Endometrial microvascular endothelial cells (primary cell): Measurements from ENCODE around the gene CCDC87. TPM values are rescaled to one million over a fixed set of nuclear protein-coding genes. Genes with fewer than 3 reads are reported as not detected.
"Not testable (repeated sequence)": the region's sequence is repeated elsewhere in the genome, so short reads cannot be mapped to it uniquely, and the experiment has no call there.

Experiments
- in situ Hi-C: cut with HindIII; loops from 2 replicates; pipeline ENCODE4 v1.10.0; 2017; ENCODE audit warnings: low sequenced_read_pairs, low pct_unique_long_range_greater_than_20kb; ENCODE audit errors: inconsistent ontology term
- total RNA-seq: library from RNA; depleted of rRNA; stranded (reverse); fragments of >200 nt; gene quantifications from one replicate; pipeline ENCODE4 v1.2.3, GENCODE V29; 2015; ENCODE audit errors: inconsistent ontology term

CCDC87 gene, protein sequence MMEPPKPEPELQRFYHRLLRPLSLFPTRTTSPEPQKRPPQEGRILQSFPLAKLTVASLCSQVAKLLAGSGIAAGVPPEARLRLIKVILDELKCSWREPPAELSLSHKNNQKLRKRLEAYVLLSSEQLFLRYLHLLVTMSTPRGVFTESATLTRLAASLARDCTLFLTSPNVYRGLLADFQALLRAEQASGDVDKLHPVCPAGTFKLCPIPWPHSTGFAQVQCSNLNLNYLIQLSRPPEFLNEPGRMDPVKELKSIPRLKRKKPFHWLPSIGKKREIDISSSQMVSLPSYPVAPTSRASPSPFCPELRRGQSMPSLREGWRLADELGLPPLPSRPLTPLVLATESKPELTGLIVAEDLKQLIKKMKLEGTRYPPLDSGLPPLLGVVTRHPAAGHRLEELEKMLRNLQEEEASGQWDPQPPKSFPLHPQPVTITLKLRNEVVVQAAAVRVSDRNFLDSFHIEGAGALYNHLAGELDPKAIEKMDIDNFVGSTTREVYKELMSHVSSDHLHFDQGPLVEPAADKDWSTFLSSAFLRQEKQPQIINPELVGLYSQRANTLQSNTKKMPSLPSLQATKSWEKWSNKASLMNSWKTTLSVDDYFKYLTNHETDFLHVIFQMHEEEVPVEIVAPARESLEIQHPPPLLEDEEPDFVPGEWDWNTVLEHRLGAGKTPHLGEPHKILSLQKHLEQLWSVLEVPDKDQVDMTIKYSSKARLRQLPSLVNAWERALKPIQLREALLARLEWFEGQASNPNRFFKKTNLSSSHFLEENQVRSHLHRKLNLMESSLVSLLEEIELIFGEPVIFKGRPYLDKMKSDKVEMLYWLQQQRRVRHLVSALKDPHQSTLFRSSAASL
- 0.19 TPM for total RNA-seq

GRCh38 chr11:66592457-66593302, at the start of gene CCDC87, which contains the start of gene CCS:
CCDC87 (minus strand) TSS chr11:66593063; CDS start chr11:66593015, 48 bp downstream.
CCS (plus strand) TSS chr11:66593185; CDS start chr11:66593262, 77 bp downstream.
- in situ Hi-C loops, result no loop called here

DNA sequence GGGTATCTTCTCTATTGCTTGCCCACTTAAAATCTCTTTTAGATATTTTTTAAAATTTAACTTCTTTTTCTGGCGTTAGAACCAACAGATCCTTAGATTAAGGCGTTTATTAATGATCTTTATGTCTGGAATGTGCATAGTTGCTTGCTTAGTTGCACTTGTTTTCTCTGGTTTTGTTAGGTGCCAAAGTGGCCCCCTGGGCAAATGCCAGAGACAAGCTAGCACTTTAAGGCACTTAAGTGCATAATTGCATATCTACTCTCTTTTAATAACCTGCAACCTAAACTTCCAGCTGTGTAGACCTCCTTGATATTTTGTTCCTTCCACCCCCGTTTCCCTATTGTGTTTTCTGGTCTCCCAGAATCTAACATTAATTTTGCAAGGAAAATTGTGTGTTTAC, 49.0 kb upstream of the CCDC87 start:
- in situ Hi-C loops, result no loop called here

DNA sequence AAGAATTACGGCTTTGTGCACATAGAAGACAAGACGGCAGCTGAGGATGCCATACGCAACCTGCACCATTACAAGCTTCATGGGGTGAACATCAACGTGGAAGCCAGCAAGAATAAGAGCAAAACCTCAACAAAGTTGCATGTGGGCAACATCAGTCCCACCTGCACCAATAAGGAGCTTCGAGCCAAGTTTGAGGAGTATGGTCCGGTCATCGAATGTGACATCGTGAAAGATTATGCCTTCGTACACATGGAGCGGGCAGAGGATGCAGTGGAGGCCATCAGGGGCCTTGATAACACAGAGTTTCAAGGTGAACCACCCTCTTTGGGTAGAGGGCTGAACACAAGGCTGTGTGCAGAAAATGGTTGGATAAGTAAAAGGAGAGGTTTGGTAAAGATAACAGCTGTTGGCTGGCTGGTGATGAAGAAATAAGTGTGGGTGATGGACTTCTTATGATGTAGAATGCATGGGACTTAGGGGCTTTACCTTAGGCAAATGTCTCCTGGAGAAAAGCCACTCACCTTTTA, 47.0 kb upstream of the CCDC87 start:
- in situ Hi-C loops, result not testable (repeated sequence)

- in situ Hi-C loops, result no loop called here
These were observed 46.4 kb upstream of the CCDC87 start for GRCh38 chr11:66639066-66639813.

DNA sequence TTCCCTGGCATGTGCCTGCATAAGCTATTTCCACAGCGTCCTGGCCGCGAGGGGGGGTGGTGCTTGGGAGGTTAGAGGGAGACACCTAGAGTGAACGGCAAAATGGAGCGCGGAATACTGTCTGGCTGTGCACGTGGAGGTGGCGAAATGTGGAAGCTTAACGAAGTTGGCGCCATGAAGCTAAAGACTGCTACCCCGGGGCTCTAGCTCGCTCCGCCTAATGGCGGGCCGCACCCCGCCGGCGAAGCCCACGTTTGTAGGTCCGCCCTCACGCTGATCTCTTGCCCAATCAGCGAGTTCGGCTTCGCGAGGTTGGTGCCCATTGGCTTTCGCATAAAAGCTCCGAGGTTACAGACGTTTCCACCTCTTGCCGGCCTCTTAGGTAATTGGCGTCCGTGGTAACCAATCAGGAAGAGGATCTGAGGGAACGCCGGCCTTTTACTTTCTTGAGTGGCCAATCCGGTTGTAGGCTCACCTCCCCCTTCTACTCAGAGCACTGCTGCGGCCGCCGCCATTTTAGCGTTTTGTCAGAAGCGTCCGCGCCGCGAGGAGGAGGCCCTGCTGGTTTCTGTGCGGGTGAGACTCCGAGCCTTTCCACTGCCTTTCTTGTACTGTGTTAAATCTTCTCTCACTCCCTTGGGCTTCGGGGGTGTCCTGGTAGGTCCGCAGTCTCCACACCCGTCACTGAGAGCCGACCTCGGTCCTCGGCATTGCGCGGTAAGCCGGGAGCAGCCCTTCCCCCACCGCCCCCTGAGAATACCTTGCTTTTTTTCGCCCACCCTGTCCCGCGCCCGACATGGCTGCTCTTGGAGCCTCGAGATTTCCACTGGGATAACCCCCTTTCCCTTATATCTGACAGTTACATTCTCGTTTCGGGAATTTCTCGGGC, 45.6 kb upstream of the CCDC87 start, which contains the start of gene RBM4:
RBM4 (plus strand) TSS at position 527 of the 889 bp plus-strand sequence. CDS start 1,009 bp downstream, outside the sequence.
- in situ Hi-C loops, result no loop called here

DNA sequence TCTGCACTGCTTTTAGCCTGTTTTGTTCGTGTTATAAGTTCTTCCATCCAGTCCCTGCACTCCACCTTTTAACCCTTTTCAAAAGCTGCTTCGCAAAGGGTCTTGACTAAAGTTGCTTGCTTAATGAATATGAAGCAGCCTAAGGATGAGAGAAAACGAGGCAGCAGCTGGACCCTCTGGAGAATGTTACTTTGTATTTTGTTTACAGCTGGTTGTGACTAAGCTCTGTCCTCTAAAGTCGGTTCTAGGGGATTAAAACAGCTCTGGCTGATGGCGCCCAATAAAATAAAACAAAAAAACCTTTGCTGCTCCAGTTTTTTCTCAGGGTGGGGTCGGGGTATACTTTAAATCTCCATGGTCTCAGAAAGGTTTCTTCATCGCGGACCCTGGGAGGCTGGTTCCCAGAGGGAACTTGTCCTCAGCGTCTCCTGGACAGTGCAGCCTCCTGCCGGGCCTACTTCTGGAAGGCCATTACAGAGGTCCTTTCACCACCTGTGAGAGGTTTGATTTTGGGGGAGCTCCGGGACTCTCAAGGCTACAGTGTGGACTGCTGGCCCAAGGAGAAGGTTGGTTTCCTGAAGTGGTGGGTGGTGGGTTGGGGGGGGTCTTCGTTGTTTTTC, 44.8 kb upstream of the CCDC87 start:
- in situ Hi-C loops, result no loop called here

DNA sequence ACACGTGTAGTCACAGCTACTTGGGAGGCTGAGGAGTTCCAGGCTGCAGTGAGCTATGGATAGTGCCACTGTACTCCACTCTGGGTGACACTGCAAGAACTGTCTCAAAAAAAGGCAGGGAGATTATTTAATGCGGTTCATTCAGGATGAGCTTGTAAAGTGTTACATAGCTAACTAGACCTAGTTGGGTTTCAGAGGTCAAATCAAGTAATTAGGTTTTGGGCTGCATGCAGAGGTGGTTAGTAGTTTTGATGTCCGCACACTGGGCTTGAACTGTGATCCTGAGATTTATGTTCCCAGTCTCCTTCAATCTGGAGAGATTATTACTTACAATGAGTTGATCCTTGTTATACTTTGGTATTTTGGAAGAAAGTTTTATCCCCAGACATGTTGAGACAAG, 43.5 kb upstream of the CCDC87 start:
- in situ Hi-C loops, result no loop called here

DNA sequence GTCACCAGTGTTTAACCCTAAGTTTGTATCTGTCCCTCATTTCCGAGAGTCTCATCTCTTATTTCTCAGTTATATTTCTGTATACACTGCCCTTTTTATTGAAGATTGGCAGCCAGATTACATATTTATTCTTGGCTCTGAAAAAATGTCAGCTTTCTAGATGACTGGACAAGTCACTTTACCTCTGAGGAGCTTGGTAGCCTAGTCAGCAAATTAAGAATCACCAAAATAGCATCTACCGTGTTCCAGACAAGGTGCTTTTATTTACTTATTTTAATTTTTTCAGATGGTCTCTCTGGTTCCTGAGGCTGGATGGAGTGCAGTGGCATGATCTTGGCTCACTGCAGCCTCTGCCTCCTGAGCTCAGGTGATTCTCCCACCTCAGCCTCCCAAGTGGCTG, 40.1 kb upstream of the CCDC87 start:
- in situ Hi-C loops, result no loop called here

GRCh38 chr11:66631883-66632282, 39.0 kb upstream of the CCDC87 start:
- in situ Hi-C loops, result no loop called here

DNA sequence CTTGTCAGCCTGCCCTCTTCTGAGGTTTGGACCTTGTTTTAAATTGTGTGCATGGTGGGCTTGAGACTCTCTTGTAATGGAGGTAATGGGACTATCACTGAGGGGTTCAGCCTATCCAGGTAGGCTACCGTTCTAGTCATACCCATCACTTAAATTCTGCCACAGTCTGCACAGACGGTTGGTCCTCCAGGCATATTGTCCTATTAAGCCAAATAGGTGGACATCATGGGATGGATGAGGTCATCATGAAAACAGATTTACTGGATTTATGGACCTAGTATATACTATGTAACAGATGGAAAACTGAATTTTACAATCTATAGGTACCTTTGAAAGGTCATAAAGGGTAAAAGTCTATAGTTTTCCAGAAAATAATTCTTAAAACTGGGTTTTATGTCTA, 36.5 kb upstream of the CCDC87 start:
- in situ Hi-C loops, result loop anchor here (10.0 kb wide), 1 partner anchor 45 kb away; the partner anchor contains the start of gene RBM4B

DNA sequence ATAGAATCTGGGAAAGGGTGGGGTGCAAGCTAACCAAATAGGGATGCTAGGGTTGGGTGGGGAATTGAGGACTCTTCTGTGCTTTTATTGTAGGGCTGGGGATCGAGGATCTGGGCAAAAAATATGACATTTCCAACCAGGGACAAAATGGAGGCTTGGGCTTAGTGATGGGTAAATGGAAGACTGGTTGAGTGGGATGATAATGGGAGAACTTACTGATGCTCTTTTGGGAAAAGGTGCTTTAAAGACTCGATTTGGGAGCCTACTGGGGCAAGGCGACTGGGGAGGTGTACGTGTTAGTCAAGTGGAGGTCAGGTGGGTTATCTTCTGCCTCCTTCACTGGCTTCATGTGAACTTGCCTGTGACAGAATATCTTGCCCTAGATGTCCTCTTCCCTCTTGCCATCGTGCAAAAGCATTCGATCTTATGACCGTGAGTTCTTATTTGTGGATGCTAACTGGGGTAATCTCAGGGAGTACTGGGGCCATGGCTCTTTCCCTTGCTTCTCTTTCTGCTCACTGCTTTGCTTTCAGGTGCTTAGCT, 35.3 kb upstream of the CCDC87 start:
- in situ Hi-C loops, result loop anchor here (10.0 kb wide), 1 partner anchor 47 kb away; the partner anchor contains the start of gene RBM4B

DNA sequence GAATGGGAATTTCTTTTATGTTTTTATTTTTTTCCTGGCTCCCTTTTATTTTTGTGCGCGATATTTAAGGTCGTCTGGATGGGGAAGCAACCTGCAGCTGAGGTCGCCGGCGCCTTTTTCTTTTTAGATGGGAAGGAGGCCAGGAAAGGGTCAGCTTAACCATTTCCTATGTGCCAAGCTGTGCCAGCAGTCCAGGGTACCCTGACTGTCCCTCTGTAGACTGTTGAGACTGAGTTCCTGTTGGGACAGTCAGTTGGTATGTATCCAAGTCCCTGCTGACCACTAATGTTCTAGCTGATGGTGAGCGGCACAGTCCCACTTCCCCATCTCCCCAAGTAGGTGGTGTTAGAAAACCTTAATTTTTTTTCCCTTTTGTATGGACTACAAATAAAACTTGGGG, 34.1 kb upstream of the CCDC87 start:
- in situ Hi-C loops, result loop anchor here (10.0 kb wide), 1 partner anchor 48 kb away; the partner anchor contains the start of gene RBM4B

DNA sequence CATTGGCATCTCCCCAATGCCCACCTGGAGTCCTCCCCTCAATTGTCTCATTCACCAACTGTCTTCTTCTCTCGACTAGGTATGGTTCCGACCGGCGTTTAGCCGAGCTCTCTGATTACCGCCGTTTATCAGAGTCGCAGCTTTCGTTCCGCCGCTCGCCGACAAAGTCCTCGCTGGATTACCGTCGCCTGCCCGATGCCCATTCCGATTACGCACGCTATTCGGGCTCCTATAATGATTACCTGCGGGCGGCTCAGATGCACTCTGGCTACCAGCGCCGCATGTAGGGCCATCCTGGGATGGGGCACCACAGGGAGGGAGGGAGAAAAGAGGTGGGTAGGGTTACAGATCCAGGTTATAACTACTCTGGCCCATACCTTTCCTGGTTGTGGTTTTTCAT, 33.5 kb upstream of the CCDC87 start:
- in situ Hi-C loops, result loop anchor here (10.0 kb wide), 1 partner anchor 48 kb away; the partner anchor contains the start of gene RBM4B

DNA sequence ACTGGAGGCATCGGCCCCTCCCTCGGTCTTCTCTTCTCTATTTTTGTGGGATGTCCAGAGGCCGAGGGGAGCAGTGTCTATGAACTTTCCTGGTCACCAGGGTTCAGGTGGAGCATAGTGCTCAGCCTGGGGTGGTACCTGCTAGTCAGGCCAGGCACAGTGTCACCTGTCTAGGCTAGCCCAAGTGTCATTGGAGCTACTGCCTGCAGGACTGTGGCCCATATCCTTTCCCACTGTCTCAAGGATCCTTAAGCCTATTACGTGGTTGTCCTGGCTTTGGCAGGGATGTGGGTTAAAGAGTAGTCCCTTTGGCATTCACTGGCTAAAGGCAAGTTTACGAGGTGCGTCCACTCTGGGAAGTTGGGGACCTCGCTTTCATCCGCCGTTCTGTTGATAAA, 32.9 kb upstream of the CCDC87 start:
- in situ Hi-C loops, result loop anchor here (10.0 kb wide), 1 partner anchor 49 kb away; the partner anchor contains the start of gene RBM4B

GRCh38 chr11:66625041-66625751, 32.3 kb upstream of the CCDC87 start:
- in situ Hi-C loops, result loop anchor here (10.0 kb wide), 1 partner anchor 50 kb away; the partner anchor contains the start of gene RBM4B
